ENCODE data around the gene GULP1. TPM values are rescaled to one million over a fixed set of nuclear protein-coding genes. Genes with fewer than 3 reads are reported as not detected.

GULP1 gene
- polyA plus RNA-seq, 1 donor from 2014 or later = 10.2 TPM

- Histone ChIP-seq H3K27ac (ENCODE audit: low read length) (no peak overlapping the region), H3K79me2 (replicated peaks; ENCODE audit: insufficient read depth, low read length) (no peaks in the 10 kb centered on the region), H3K36me3 (ENCODE audit: insufficient read depth, low read length) (no peaks in the 10 kb centered on the region), H3K4me2 (ENCODE audit: low read length) (no peak overlapping the region), H2AFZ (ENCODE audit: low read depth, low read length) (no peak overlapping the region), H4K20me1 (ENCODE audit: insufficient read depth) (no peaks in the 10 kb centered on the region), H3F3A (ENCODE audit: insufficient read depth, low read length, poor library complexity, severe bottlenecking) (no peaks in the 10 kb centered on the region), H3K27me3 (ENCODE audit: insufficient read depth, low read depth, low read length) (no peaks in the 10 kb centered on the region), H3K9ac (ENCODE audit: low read length) (no peak overlapping the region), H3K9me2 (ENCODE audit: insufficient read depth, low read length) (no peaks in the 10 kb centered on the region), H3K9me3 (ENCODE audit: low read length) (no peaks in the 10 kb centered on the region), H3K4me3 (ENCODE audit: low read length) (no peak overlapping the region)
- no peak for TF ChIP-seq EZH2 (IDR thresholded peaks at IDR 0.05; ENCODE audit: borderline replicate concordance, insufficient read depth, low read length, poor library complexity, severe bottlenecking)
- peak; percentile 48 for TF ChIP-seq EP300 (conservative IDR thresholded peaks at IDR 0.05; ENCODE audit: poor library complexity, severe bottlenecking)
Measured at GRCh38 chr2:188478724-188479123, 187.1 kb downstream of the GULP1 start.

GRCh38 chr2:188481474-188481873 lies 189.8 kb downstream of the GULP1 start:
- no peak overlapping the region for H3K4me3 ChIP-seq (ENCODE audit: low read length)
- H3K9me2 ChIP-seq (ENCODE audit: insufficient read depth, low read length) = no peaks in the 10 kb centered on the region
- no peak overlapping the region for H3K27ac ChIP-seq (ENCODE audit: low read length)
- no peak overlapping the region for H3K4me2 ChIP-seq (ENCODE audit: low read length)
- no peaks in the 10 kb centered on the region for H3K9me3 ChIP-seq (ENCODE audit: low read length)
- H3K79me2 ChIP-seq (replicated peaks; ENCODE audit: insufficient read depth, low read length) = no peaks in the 10 kb centered on the region
- no peaks in the 10 kb centered on the region for H4K20me1 ChIP-seq (ENCODE audit: insufficient read depth)
- H2AFZ ChIP-seq (ENCODE audit: low read depth, low read length) = no peak overlapping the region
- H3K36me3 ChIP-seq (ENCODE audit: insufficient read depth, low read length) = no peaks in the 10 kb centered on the region
- no peak overlapping the region for H3K9ac ChIP-seq (ENCODE audit: low read length)
- no peak for TF ChIP-seq POLR2AphosphoS5 (IDR thresholded peaks at IDR 0.05)
- TF ChIP-seq RAD21 (conservative IDR thresholded peaks at IDR 0.05) = no peak
- TF ChIP-seq SMC3 (conservative IDR thresholded peaks at IDR 0.05; ENCODE audit: poor library complexity) = no peak
- TF ChIP-seq EZH2 (IDR thresholded peaks at IDR 0.05; ENCODE audit: borderline replicate concordance, insufficient read depth, low read length, poor library complexity, severe bottlenecking) = no peak
- TF ChIP-seq CTCF (IDR thresholded peaks at IDR 0.05; ENCODE audit: poor library complexity, severe bottlenecking) = no peak
- TF ChIP-seq MXI1 (conservative IDR thresholded peaks at IDR 0.05; ENCODE audit: poor library complexity, severe bottlenecking) = no peak
- no peak for TF ChIP-seq EP300 (conservative IDR thresholded peaks at IDR 0.05; ENCODE audit: poor library complexity, severe bottlenecking)
- TF ChIP-seq TAF1 (IDR thresholded peaks at IDR 0.05; ENCODE audit: low read depth) = no peak
- TF ChIP-seq REST (IDR thresholded peaks at IDR 0.05; ENCODE audit: borderline replicate concordance) = no peak
- no peaks in the 10 kb centered on the region for H3K27me3 ChIP-seq (ENCODE audit: insufficient read depth, low read depth, low read length)
- no peaks in the 10 kb centered on the region for H3F3A ChIP-seq (ENCODE audit: insufficient read depth, low read length, poor library complexity, severe bottlenecking)

GRCh38 chr2:188485496-188485895 lies 193.8 kb downstream of the GULP1 start:
- no peak overlapping the region for H3K4me3 ChIP-seq (ENCODE audit: low read length)
- no peaks in the 10 kb centered on the region for H3K9me3 ChIP-seq (ENCODE audit: low read length)
- H2AFZ ChIP-seq (ENCODE audit: low read depth, low read length) = no peak overlapping the region
- no peaks in the 10 kb centered on the region for H3K79me2 ChIP-seq (replicated peaks; ENCODE audit: insufficient read depth, low read length)
- H3K27ac ChIP-seq (ENCODE audit: low read length) = no peak overlapping the region
- no peaks in the 10 kb centered on the region for H3K9me2 ChIP-seq (ENCODE audit: insufficient read depth, low read length)
- no peaks in the 10 kb centered on the region for H4K20me1 ChIP-seq (ENCODE audit: insufficient read depth)
- no peak overlapping the region for H3K4me2 ChIP-seq (ENCODE audit: low read length)
- no peaks in the 10 kb centered on the region for H3F3A ChIP-seq (ENCODE audit: insufficient read depth, low read length, poor library complexity, severe bottlenecking)
- TF ChIP-seq POLR2AphosphoS5 (IDR thresholded peaks at IDR 0.05) (no peak), CTCF (IDR thresholded peaks at IDR 0.05; ENCODE audit: poor library complexity, severe bottlenecking) (no peak), SMC3 (conservative IDR thresholded peaks at IDR 0.05; ENCODE audit: poor library complexity) (no peak), TAF1 (IDR thresholded peaks at IDR 0.05; ENCODE audit: low read depth) (no peak), REST (IDR thresholded peaks at IDR 0.05; ENCODE audit: borderline replicate concordance) (no peak)
- no peaks in the 10 kb centered on the region for H3K27me3 ChIP-seq (ENCODE audit: insufficient read depth, low read depth, low read length)
- no peaks in the 10 kb centered on the region for H3K36me3 ChIP-seq (ENCODE audit: insufficient read depth, low read length)
- no peak overlapping the region for H3K9ac ChIP-seq (ENCODE audit: low read length)

All from neural cell (in vitro differentiated cells).